Stimulated activated CD4-positive, alpha-beta T cell treated with anti-CD3 and anti-CD28 coated beads, Interleukin-15, amount 100 ng/mL, for 1 hour (primary cell): Measurements from ENCODE around the gene MTCL1.

Experiments used
- DNase-seq, 2 donors: peaks; one replicate each; pipeline ENCODE4 v3.0.0-alpha.2; 2020; ENCODE audit warnings: low read depth in 1 of 2, low spot score in 1 of 2

Gene MTCL1

GRCh38 chr18:8766559-8767293 lies 61.4 kb downstream of the MTCL1 start:
- no peak for DNase-seq

GRCh38 chr18:8767340-8767739 lies 62.0 kb downstream of the MTCL1 start:
- no peak for DNase-seq

GRCh38 chr18:8769509-8770095 lies 64.2 kb downstream of the MTCL1 start:
- no peak for DNase-seq

- no peak for DNase-seq
Measured at GRCh38 chr18:8770657-8771056, 65.3 kb downstream of the MTCL1 start.

- no peak for DNase-seq
Measured at GRCh38 chr18:8771930-8772329, 66.6 kb downstream of the MTCL1 start.

GRCh38 chr18:8773980-8774379 lies 68.6 kb downstream of the MTCL1 start:
- no peak for DNase-seq

- no peak for DNase-seq
Measured at GRCh38 chr18:8776013-8776943, 70.9 kb downstream of the MTCL1 start.

GRCh38 chr18:8777846-8778245 lies 72.5 kb downstream of the MTCL1 start:
- no peak for DNase-seq

- no peak for DNase-seq
Measured at GRCh38 chr18:8778386-8778785, 73.0 kb downstream of the MTCL1 start.

- no peak for DNase-seq
Measured at GRCh38 chr18:8778824-8779223, 73.5 kb downstream of the MTCL1 start.

- DNase-seq = no peak
Measured at GRCh38 chr18:8779251-8779650, 73.9 kb downstream of the MTCL1 start.

- DNase-seq = no peak
Measured at GRCh38 chr18:8780227-8780626, 74.9 kb downstream of the MTCL1 start.

GRCh38 chr18:8781671-8782070 lies 76.3 kb downstream of the MTCL1 start:
- no peak for DNase-seq

- no peak for DNase-seq
Measured at GRCh38 chr18:8783335-8783993, 78.1 kb downstream of the MTCL1 start.

GRCh38 chr18:8783994-8784530 lies 78.7 kb downstream of the MTCL1 start:
- no peak for DNase-seq

GRCh38 chr18:8785261-8785660 lies 79.9 kb downstream of the MTCL1 start:
- no peak for DNase-seq

GRCh38 chr18:8785855-8786482 lies 80.6 kb downstream of the MTCL1 start:
- no peak for DNase-seq

GRCh38 chr18:8786483-8787370 lies 81.4 kb downstream of the MTCL1 start:
- DNase-seq = no peak

GRCh38 chr18:8787371-8787670 lies 82.0 kb downstream of the MTCL1 start:
- DNase-seq = no peak

GRCh38 chr18:8787794-8788193 lies 82.4 kb downstream of the MTCL1 start:
- DNase-seq = no peak
